Spleen (tissue), 7 donors: ENCODE data around the gene CORO1A.
"Not testable (repeated sequence)": the region's sequence is repeated elsewhere in the genome, so short reads cannot be mapped to it uniquely, and the experiment has no call there.

Experiments
- CTCF ChIP-seq, 11 experiments: fragments of 200-600 bp in 7 of 11; fragments of 450-650 bp in 4 of 11; sonication (generic) in 4 of 11; IDR thresholded peaks in 8 of 11; conservative IDR thresholded peaks in 3 of 11; 1 replicate in 7 of 11; 2 replicates in 4 of 11; pipeline versions ENCODE4 v1.4.0 to v1.8.0; 2016 to 2021; ENCODE audit warnings: antibody characterized with exemption in 11 of 11, inconsistent platforms in 4 of 11, mild to moderate bottlenecking in 1 of 11
- POLR2A ChIP-seq, 3 donors: fragments of 450-650 bp; IDR thresholded peaks; one replicate each; pipeline ENCODE4 v1.5.1; 2017; ENCODE audit warnings: antibody characterized with exemption in 3 of 3, mild to moderate bottlenecking in 1 of 3
- POLR2AphosphoS5 ChIP-seq, 3 donors: sonication (generic); formaldehyde crosslinking; IDR thresholded peaks; one replicate each; pipeline ENCODE4 v1.5.1; 2017; ENCODE audit warnings: antibody characterized with exemption in 3 of 3
- donor health status: DM: no; HTN: no; CAD: no; lungs with moderate emphysema.
- donor health status: DM: no; HTN: no; CAD: no.
- donor health status: DM: no; HTN: no; CAD: no.

- TF ChIP-seq POLR2A (IDR thresholded peaks at IDR 0.05); CTCF (IDR thresholded peaks at IDR 0.05 in 8 of 11, conservative IDR thresholded peaks at IDR 0.05 in 3 of 11); POLR2AphosphoS5 (IDR thresholded peaks at IDR 0.05): not testable (repeated sequence)
Measured at GRCh38 chr16:30169416-30169815, 14.0 kb upstream of the CORO1A start.
